H1 (cell line): Measurements from ENCODE around the gene ISL2. TPM values are rescaled to one million over a fixed set of nuclear protein-coding genes. Genes with fewer than 3 reads are reported as not detected.

Experiments used
- JUN ChIP-seq: IDR thresholded peaks from 2 replicates; pipeline ENCODE4 v1.6.1; 2011; ENCODE audit warnings: low read depth, mild to moderate bottlenecking, improper control_type of control experiment, low read length
- TBP ChIP-seq: IDR thresholded peaks from 2 replicates; pipeline ENCODE4 v1.6.1; 2011; ENCODE audit warnings: low read depth, low read length, improper control_type of control experiment
- YY1 ChIP-seq: IDR thresholded peaks from 2 replicates; pipeline ENCODE4 v1.6.1; 2011; ENCODE audit warnings: low read depth, mild to moderate bottlenecking, low read length
- polyA plus RNA-seq, 7 experiments: library from polyadenylated mRNA; depleted of rRNA in 3 of 7; stranded (reverse) in 5 of 7; unstranded in 2 of 7; fragments of >200 nt in 5 of 7; fragments of 200-250 nt in 2 of 7; gene quantifications; 1 replicate in 5 of 7; 2 replicates in 1 of 7; 4 replicates in 1 of 7; pipeline versions ENCODE4 v1.2.1 to v1.2.3, GENCODE V29; 2011 to 2013; ENCODE audit warnings: missing spikeins in 2 of 7, mixed read lengths in 2 of 7
- total RNA-seq: library from RNA; stranded (reverse); fragmentation: NEBNext Ultra II Directional; extraction: Animal tissue kit (Norgen Biotek cat#: 25700); gene quantifications from 2 replicates; pipeline ENCODE4 v1.2.1, GENCODE V29; 2021

The ISL2 gene
- total and polyA plus RNA-seq, 2 of the 8 experiments (the other 6 are each of a cell fraction or from before 2014, with no cell fraction given), result 0.32 to 0.99 TPM

GRCh38 chr15:76321171-76321570 is 15.4 kb upstream of the ISL2 start (continued):
- TF ChIP-seq JUN, result no peak
- TF ChIP-seq YY1, result no peak
- TF ChIP-seq TBP, result no peak
